PC-3 (cell line): ENCODE measurements around the gene HUNK. TPM values are rescaled to one million over a fixed set of nuclear protein-coding genes. Genes with fewer than 3 reads are reported as not detected.
"Not testable (repeated sequence)": the region's sequence is repeated elsewhere in the genome, so short reads cannot be mapped to it uniquely, and the experiment has no call there.

Source experiments
- ATAC-seq: fragments of 200-7000 bp; cut with Tn5 transposase; 2 replicates; pipeline ENCODE4 v1.9.1; 2020; ENCODE audit warnings: mild to moderate bottlenecking, moderate library complexity
- BruUV-seq: library from RNA; stranded (reverse); fragments of 400-500 nt; replicated peaks from 2 replicates; lab custom pipeline; 2021; lab: Mats Ljungman, UMichigan
- CTCF ChIA-PET: fragments of 300-600 bp; sonication (Branson Sonifier 250); formaldehyde crosslinking; loops from one replicate; lab custom pipeline; 2022; ENCODE audit warnings: antibody characterized with exemption; lab: Charles Lee
- POLR2A ChIA-PET: fragments of 300-600 bp; sonication (Branson Sonifier 250); formaldehyde crosslinking; loops from one replicate; lab custom pipeline; 2022; ENCODE audit warnings: antibody characterized with exemption; ENCODE audit not compliant: unreplicated experiment; lab: Charles Lee
- DNase-seq: peaks from one replicate; pipeline ENCODE4 v3.0.0-alpha.2; 2015
- H2AFZ ChIP-seq: fragments of 300-600 bp; sonication (generic); 2 replicates; pipeline ENCODE4 v1.6.0; 2016; ENCODE audit warnings: antibody characterized with exemption, low read length
- H3F3A ChIP-seq: fragments of 300-600 bp; sonication (generic); one replicate; pipeline ENCODE4 v1.6.0; 2017; ENCODE audit warnings: antibody characterized with exemption, low read length, control low read depth, mild to moderate bottlenecking; ENCODE audit not compliant: unreplicated experiment
- H3K27ac ChIP-seq: fragments of 300-600 bp; sonication (generic); 2 replicates; pipeline ENCODE4 v1.5.1; 2016; ENCODE audit warnings: mild to moderate bottlenecking, low read length
- H3K27me3 ChIP-seq: fragments of 300-600 bp; sonication (generic); 2 replicates; pipeline ENCODE4 v1.6.1; 2016; ENCODE audit warnings: low read length, mixed read lengths
- H3K36me3 ChIP-seq: fragments of 300-600 bp; sonication (generic); 2 replicates; pipeline ENCODE4 v1.6.1; 2016; ENCODE audit warnings: low read depth, mixed run types, low read length, mixed read lengths
- H3K4me1 ChIP-seq: fragments of 300-600 bp; sonication (generic); 2 replicates; pipeline ENCODE4 v1.5.1; 2016; ENCODE audit warnings: low read length; ENCODE audit not compliant: insufficient read depth
- H3K4me2 ChIP-seq: fragments of 300-600 bp; sonication (generic); 2 replicates; pipeline ENCODE4 v1.6.0; 2016; ENCODE audit warnings: low read length
- H3K4me3 ChIP-seq: fragments of 300-600 bp; sonication (generic); 2 replicates; pipeline ENCODE4 v1.5.1; 2016; ENCODE audit warnings: mild to moderate bottlenecking, low read length, mixed read lengths
- H3K79me2 ChIP-seq: fragments of 300-600 bp; sonication (generic); 2 replicates; pipeline ENCODE4 v1.6.1; 2017; ENCODE audit warnings: low read length, mixed read lengths
- H3K9ac ChIP-seq: fragments of 300-600 bp; sonication (generic); 2 replicates; pipeline ENCODE4 v1.6.0; 2016; ENCODE audit warnings: mild to moderate bottlenecking, low read length
- H3K9me2 ChIP-seq: fragments of 300-600 bp; sonication (generic); replicated peaks from 2 replicates; pipeline ENCODE4 v1.6.1; 2016; ENCODE audit warnings: mixed run types, low read length, mixed read lengths
- H3K9me3 ChIP-seq: fragments of 300-600 bp; sonication (generic); 2 replicates; pipeline ENCODE4 v1.6.1; 2016; ENCODE audit warnings: low read length, mixed read lengths
- H4K20me1 ChIP-seq: fragments of 300-600 bp; sonication (generic); 2 replicates; pipeline ENCODE4 v1.6.1; 2016; ENCODE audit warnings: low read length, mixed read lengths
- EZH2 ChIP-seq: fragments of 300-600 bp; sonication (generic); IDR thresholded peaks from one replicate; pipeline ENCODE4 v1.6.1; 2017; ENCODE audit warnings: antibody characterized with exemption, mild to moderate bottlenecking, low read length; ENCODE audit not compliant: unreplicated experiment
- EZH2phosphoT487 ChIP-seq: fragments of 300-600 bp; sonication (generic); IDR thresholded peaks from 2 replicates; pipeline ENCODE4 v1.6.1; 2018; ENCODE audit warnings: mild to moderate bottlenecking, antibody characterized with exemption, low read length, borderline replicate concordance
- intact Hi-C: fragments of 100-400 bp; cut with micrococcal nuclease; formaldehyde crosslinking; loops from 2 replicates; pipeline ENCODE4 v1.9.0; 2023
- total RNA-seq: library from RNA; depleted of rRNA; stranded (reverse); fragments of >200 nt; gene quantifications from 2 replicates; pipeline ENCODE4 v1.2.3, GENCODE V29; 2014
- TF ChIP-seq, protein P1 (sequence below): fragments of 300-600 bp; sonication (generic); conservative IDR thresholded peaks from 2 replicates; pipeline ENCODE4 v1.5.1; 2017; ENCODE audit warnings: antibody characterized with exemption, low read depth, mild to moderate bottlenecking, low read length

The HUNK gene
- total RNA-seq, 1 experiment from 2014 or later, result not detected

DNA sequence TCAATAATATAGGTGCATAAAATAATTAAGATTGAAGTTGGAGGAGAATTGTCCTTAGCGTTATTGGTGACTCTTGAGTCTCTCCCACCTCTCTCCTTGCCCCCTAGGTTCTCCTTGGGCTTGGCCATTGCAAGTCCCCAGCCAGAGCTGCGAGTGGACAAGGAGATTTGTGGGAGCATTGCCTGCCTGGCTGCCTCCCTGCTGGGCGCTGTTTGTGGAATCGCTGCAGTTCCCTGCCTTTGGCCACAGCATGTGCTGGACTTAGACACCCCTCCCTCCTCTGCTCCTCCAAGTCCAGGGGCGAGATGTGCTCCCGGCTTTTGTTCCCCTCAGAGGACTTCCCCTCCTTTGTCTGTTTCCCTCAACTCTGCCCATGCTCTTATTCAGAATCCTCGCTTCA lies 21.9 kb upstream of the HUNK start:
- H4K20me1 ChIP-seq, result no peaks in the 10 kb centered on the region
- no peak overlapping the region for H2AFZ ChIP-seq
- no peak overlapping the region for H3K27ac ChIP-seq
- H3K4me2 ChIP-seq, result no peak overlapping the region
- no peak overlapping the region for H3K9ac ChIP-seq
- no peaks in the 10 kb centered on the region for H3K4me1 ChIP-seq
- no peaks in the 10 kb centered on the region for H3F3A ChIP-seq
- CTCF ChIA-PET, result no interaction called here
- ATAC-seq, result no peak
- H3K9me2 ChIP-seq, result no peaks in the 10 kb centered on the region
- no TSS peak for BruUV-seq
- H3K9me3 ChIP-seq, result no peaks in the 10 kb centered on the region
- no peaks in the 10 kb centered on the region for H3K36me3 ChIP-seq
- no peaks in the 10 kb centered on the region for H3K79me2 ChIP-seq
- DNase-seq, result no peak
- intact Hi-C loops, result no loop called here
- TF ChIP-seq, protein P1, sequence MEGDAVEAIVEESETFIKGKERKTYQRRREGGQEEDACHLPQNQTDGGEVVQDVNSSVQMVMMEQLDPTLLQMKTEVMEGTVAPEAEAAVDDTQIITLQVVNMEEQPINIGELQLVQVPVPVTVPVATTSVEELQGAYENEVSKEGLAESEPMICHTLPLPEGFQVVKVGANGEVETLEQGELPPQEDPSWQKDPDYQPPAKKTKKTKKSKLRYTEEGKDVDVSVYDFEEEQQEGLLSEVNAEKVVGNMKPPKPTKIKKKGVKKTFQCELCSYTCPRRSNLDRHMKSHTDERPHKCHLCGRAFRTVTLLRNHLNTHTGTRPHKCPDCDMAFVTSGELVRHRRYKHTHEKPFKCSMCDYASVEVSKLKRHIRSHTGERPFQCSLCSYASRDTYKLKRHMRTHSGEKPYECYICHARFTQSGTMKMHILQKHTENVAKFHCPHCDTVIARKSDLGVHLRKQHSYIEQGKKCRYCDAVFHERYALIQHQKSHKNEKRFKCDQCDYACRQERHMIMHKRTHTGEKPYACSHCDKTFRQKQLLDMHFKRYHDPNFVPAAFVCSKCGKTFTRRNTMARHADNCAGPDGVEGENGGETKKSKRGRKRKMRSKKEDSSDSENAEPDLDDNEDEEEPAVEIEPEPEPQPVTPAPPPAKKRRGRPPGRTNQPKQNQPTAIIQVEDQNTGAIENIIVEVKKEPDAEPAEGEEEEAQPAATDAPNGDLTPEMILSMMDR, result no peak
- TF ChIP-seq EZH2phosphoT487 (no peak), EZH2 (no peak)
- POLR2A ChIA-PET, result no interaction called here
- H3K27me3 ChIP-seq, result peaks cover 51% of the 10 kb centered on the region
- H3K4me3 ChIP-seq, result no peak overlapping the region

GRCh38 chr21:31855180-31855579 lies 17.6 kb upstream of the HUNK start:
- H3K4me1 ChIP-seq, result no peaks in the 10 kb centered on the region
- H3K36me3 ChIP-seq, result no peaks in the 10 kb centered on the region
- H2AFZ ChIP-seq, result no peak overlapping the region
- ATAC-seq (no peak), DNase-seq (no peak)
- no peaks in the 10 kb centered on the region for H3F3A ChIP-seq
- H3K9me2 ChIP-seq, result no peaks in the 10 kb centered on the region
- intact Hi-C loops, result no loop called here
- H4K20me1 ChIP-seq, result no peaks in the 10 kb centered on the region
- H3K9me3 ChIP-seq, result no peaks in the 10 kb centered on the region
- TF ChIP-seq, protein P1, result no peak
- no peak for TF ChIP-seq EZH2
- TF ChIP-seq EZH2phosphoT487, result no peak
- POLR2A ChIA-PET, result no interaction called here
- H3K9ac ChIP-seq, result no peak overlapping the region
- H3K27ac ChIP-seq, result no peak overlapping the region
- no TSS peak for BruUV-seq
- peaks cover 26% of the 10 kb centered on the region for H3K27me3 ChIP-seq
- no peak overlapping the region for H3K4me3 ChIP-seq
- H3K4me2 ChIP-seq, result no peak overlapping the region
- CTCF ChIA-PET, result no interaction called here
- H3K79me2 ChIP-seq, result no peaks in the 10 kb centered on the region

DNA sequence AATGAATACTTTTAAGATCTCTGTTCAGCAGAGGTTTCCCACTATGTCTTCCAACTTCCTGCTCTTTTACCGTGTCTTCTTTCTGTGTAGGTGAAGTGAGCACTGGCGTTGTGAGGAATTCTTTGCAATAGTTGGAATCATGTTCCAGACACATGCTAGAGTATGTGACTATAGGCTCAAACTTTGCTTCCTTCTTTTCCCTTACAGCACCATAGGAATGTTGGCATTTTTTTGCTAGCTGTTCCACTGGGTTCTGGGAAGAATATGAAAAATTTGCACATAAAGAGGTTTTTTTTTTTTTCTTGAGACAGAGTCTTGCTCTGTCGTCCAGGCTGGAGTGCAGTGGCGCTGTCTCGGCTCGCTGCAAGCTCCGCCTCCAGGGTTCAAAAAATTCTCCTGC lies 15.7 kb upstream of the HUNK start:
- Histone ChIP-seq H3K27ac (no peak overlapping the region), H3K27me3 (peaks cover 37% of the 10 kb centered on the region), H3K9me2 (no peaks in the 10 kb centered on the region), H3F3A (no peaks in the 10 kb centered on the region), H3K4me2 (no peak overlapping the region), H3K9me3 (no peaks in the 10 kb centered on the region), H3K4me1 (no peaks in the 10 kb centered on the region), H3K9ac (no peak overlapping the region), H4K20me1 (no peaks in the 10 kb centered on the region), H3K36me3 (no peaks in the 10 kb centered on the region), H2AFZ (no peak overlapping the region), H3K79me2 (no peaks in the 10 kb centered on the region), H3K4me3 (no peak overlapping the region)
- ChIA-PET CTCF (no interaction called here), POLR2A (no interaction called here)
- no TSS peak for BruUV-seq
- intact Hi-C loops, result no loop called here
- no peak for TF ChIP-seq EZH2
- TF ChIP-seq, protein P1, result no peak
- ATAC-seq, result no peak
- DNase-seq, result no peak

DNA sequence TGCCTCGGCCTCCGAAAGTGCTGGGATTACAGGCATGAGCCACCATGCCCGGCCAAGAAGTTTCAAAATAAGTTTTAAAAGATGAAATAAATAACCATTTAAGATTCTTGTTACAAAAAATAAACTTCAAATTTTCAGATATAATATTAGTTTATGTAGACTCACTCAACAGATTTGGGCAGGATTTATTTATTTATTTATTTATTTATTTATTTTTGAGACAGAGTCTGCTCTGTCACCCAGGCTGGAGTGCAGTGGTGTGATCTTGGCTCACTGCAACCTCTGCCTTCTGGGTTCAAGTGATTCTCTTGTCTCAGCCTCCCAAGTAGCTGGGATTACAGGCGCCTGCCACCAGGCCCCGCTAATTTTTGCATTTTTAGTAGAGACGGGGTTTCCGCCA lies 15.2 kb upstream of the HUNK start:
- POLR2A ChIA-PET, H3K9me3 ChIP-seq, intact Hi-C loops, H3K4me2 ChIP-seq, H3K9me2 ChIP-seq, H3K4me1 ChIP-seq, ATAC-seq, H2AFZ ChIP-seq, CTCF ChIA-PET, DNase-seq, BruUV-seq, H3K9ac ChIP-seq, H3F3A ChIP-seq, H3K27ac ChIP-seq, H4K20me1 ChIP-seq, H3K4me3 ChIP-seq, H3K79me2 ChIP-seq, H3K36me3 ChIP-seq: not testable (repeated sequence)
- H3K27me3 ChIP-seq, result peaks cover 40% of the 10 kb centered on the region
